ENCODE measurements around the gene RASGRF1.

GRCh38 chr15:79089890-79090486 is 592 bp downstream of the RASGRF1 start:
- TF ChIP-seq ZNF623 (tag by site-specific recombination; IDR thresholded peaks at IDR 0.05) = no peak
- TF ChIP-seq SETDB1 (IDR thresholded peaks at IDR 0.05; ENCODE audit: insufficient read length, low read length) = no peak
- no peak for TF ChIP-seq CTCF (tag by site-specific recombination; IDR thresholded peaks at IDR 0.05)
- no peak for TF ChIP-seq ZNF48 (tag by site-specific recombination; IDR thresholded peaks at IDR 0.05)
- no peak for TF ChIP-seq ZNF747 (tag by site-specific recombination; IDR thresholded peaks at IDR 0.05)
- no peak for TF ChIP-seq SALL2 (tag by site-specific recombination; IDR thresholded peaks at IDR 0.05; ENCODE audit: borderline replicate concordance)
- TF ChIP-seq ZBTB44 (tag by site-specific recombination; IDR thresholded peaks at IDR 0.05) = no peak
- no peak for TF ChIP-seq ZNF311 (tag by site-specific recombination; IDR thresholded peaks at IDR 0.05; ENCODE audit: borderline replicate concordance)
- no peak for TF ChIP-seq BCL11A (tag by site-specific recombination; IDR thresholded peaks at IDR 0.05; ENCODE audit: low read depth)
- no peak for TF ChIP-seq ZNF274 (IDR thresholded peaks at IDR 0.05; ENCODE audit: low read length)
- TF ChIP-seq ZNF274 (tag by site-specific recombination; IDR thresholded peaks at IDR 0.05; ENCODE audit: borderline replicate concordance) = no peak

Data from HEK293 (cell line).